Mesenchymal stem cell (in vitro differentiated cells and primary cell): ENCODE data around the gene PIK3C2A.

Source experiments
- DNase-seq: peaks from one replicate; pipeline ENCODE4 v3.0.0-alpha.2; 2013
- H2AFZ ChIP-seq: one replicate; pipeline ENCODE4 v1.6.1; 2013; ENCODE audit warnings: low read depth, mild to moderate bottlenecking, control low read depth, inconsistent platforms, low read length, moderate library complexity
- H2AK5ac ChIP-seq: 2 replicates; pipeline ENCODE4 v1.6.1; 2013; ENCODE audit warnings: low read length, moderate library complexity, mild to moderate bottlenecking, inconsistent platforms; ENCODE audit not compliant: severe bottlenecking
- H2BK120ac ChIP-seq: one replicate; pipeline ENCODE4 v1.6.1; 2013; ENCODE audit warnings: low read depth, mild to moderate bottlenecking, inconsistent platforms, low read length, moderate library complexity
- H2BK12ac ChIP-seq, 2 experiments: one replicate each; pipeline ENCODE4 v1.6.1; 2013; ENCODE audit warnings: inconsistent platforms in 2 of 2, low read length in 2 of 2, mild to moderate bottlenecking in 2 of 2, moderate library complexity in 2 of 2, control low read depth in 1 of 2
- H2BK15ac ChIP-seq: one replicate; pipeline ENCODE4 v1.6.1; 2013; ENCODE audit warnings: mild to moderate bottlenecking, low read depth, inconsistent platforms; ENCODE audit not compliant: poor library complexity, severe bottlenecking
- H2BK5ac ChIP-seq: 2 replicates; pipeline ENCODE4 v1.6.1; 2013; ENCODE audit warnings: low read depth, mild to moderate bottlenecking, low read length, control low read depth, inconsistent platforms; ENCODE audit not compliant: poor library complexity, severe bottlenecking
- H3K14ac ChIP-seq, 2 experiments: one replicate each; pipeline ENCODE4 v1.6.1; 2013; ENCODE audit warnings: inconsistent platforms in 2 of 2, low read length in 2 of 2, control low read depth in 1 of 2, mild to moderate bottlenecking in 1 of 2, moderate library complexity in 1 of 2
- H3K18ac ChIP-seq, 2 experiments: one replicate each; pipeline ENCODE4 v1.6.1; 2013; ENCODE audit warnings: inconsistent platforms in 2 of 2, low read length in 2 of 2, control low read depth in 1 of 2, low read depth in 1 of 2, mild to moderate bottlenecking in 1 of 2
- H3K23ac ChIP-seq, 2 experiments: one replicate each; pipeline ENCODE4 v1.6.1; 2013; ENCODE audit warnings: inconsistent platforms in 2 of 2, low read length in 2 of 2, mild to moderate bottlenecking in 2 of 2, moderate library complexity in 2 of 2, control low read depth in 1 of 2
- H3K27ac ChIP-seq: 2 replicates; pipeline ENCODE4 v1.5.1; 2013; ENCODE audit warnings: mild to moderate bottlenecking, moderate library complexity, low read length, control low read depth, inconsistent platforms; ENCODE audit not compliant: poor library complexity, severe bottlenecking
- H3K27me3 ChIP-seq, 2 experiments: 2 replicates each; pipeline versions ENCODE4 v1.6.1 to v1.7.0; 2013; ENCODE audit warnings: low read length in 2 of 2, mild to moderate bottlenecking in 2 of 2, moderate library complexity in 2 of 2, control low read depth in 1 of 2, inconsistent platforms in 1 of 2; ENCODE audit not compliant: control insufficient read depth in 1 of 2, insufficient read depth in 1 of 2
- H3K36me3 ChIP-seq, 2 experiments: 2 replicates each; pipeline versions ENCODE4 v1.6.1 to v1.7.0; 2013; ENCODE audit warnings: low read length in 2 of 2, control low read depth in 1 of 2, inconsistent platforms in 1 of 2, low read depth in 1 of 2, mild to moderate bottlenecking in 1 of 2; ENCODE audit not compliant: insufficient read depth in 2 of 2, control insufficient read depth in 1 of 2
- H3K4ac ChIP-seq, 2 experiments: one replicate each; pipeline ENCODE4 v1.6.1; 2013; ENCODE audit warnings: inconsistent platforms in 2 of 2, low read length in 2 of 2, mild to moderate bottlenecking in 2 of 2, moderate library complexity in 2 of 2, control low read depth in 1 of 2, low read depth in 1 of 2
- H3K4me1 ChIP-seq: 2 replicates; pipeline ENCODE4 v1.6.1; 2013; ENCODE audit warnings: low read depth, low read length, control low read depth; ENCODE audit not compliant: control insufficient read depth, insufficient read depth
- H3K4me2 ChIP-seq: 2 replicates; pipeline ENCODE4 v1.6.1; 2013; ENCODE audit warnings: low read length, mild to moderate bottlenecking, inconsistent platforms; ENCODE audit not compliant: poor library complexity, severe bottlenecking
- H3K4me3 ChIP-seq, 2 experiments: 2 replicates each; pipeline versions ENCODE4 v1.5.1 to v1.7.0; 2013; ENCODE audit warnings: low read length in 2 of 2, mild to moderate bottlenecking in 2 of 2, control low read depth in 1 of 2, low read depth in 1 of 2; ENCODE audit not compliant: insufficient read depth in 1 of 2
- H3K79me1 ChIP-seq: replicated peaks from 2 replicates; pipeline ENCODE4 v1.6.1; 2013; ENCODE audit warnings: mild to moderate bottlenecking, control low read depth, low read length, inconsistent platforms; ENCODE audit not compliant: poor library complexity, severe bottlenecking
- H3K9ac ChIP-seq: 2 replicates; pipeline ENCODE4 v1.7.0; 2013; ENCODE audit warnings: mild to moderate bottlenecking, low read length, moderate library complexity
- H3K9me3 ChIP-seq: 2 replicates; pipeline ENCODE4 v1.7.0; 2013; ENCODE audit warnings: mild to moderate bottlenecking, low read length; ENCODE audit not compliant: control insufficient read depth
- H4K8ac ChIP-seq: one replicate; pipeline ENCODE4 v1.6.1; 2013; ENCODE audit warnings: inconsistent platforms, mild to moderate bottlenecking, low read length, moderate library complexity
- H4K91ac ChIP-seq: one replicate; pipeline ENCODE4 v1.6.1; 2013; ENCODE audit warnings: mild to moderate bottlenecking, low read length, inconsistent platforms
- WGBS: methylation state at CpG from one replicate; pipeline ENCODE4 v1.1.7; 2013; ENCODE audit warnings: mixed read lengths; 5-methylcytosine and 5-hydroxymethylcytosine counted together

The PIK3C2A gene

DNA sequence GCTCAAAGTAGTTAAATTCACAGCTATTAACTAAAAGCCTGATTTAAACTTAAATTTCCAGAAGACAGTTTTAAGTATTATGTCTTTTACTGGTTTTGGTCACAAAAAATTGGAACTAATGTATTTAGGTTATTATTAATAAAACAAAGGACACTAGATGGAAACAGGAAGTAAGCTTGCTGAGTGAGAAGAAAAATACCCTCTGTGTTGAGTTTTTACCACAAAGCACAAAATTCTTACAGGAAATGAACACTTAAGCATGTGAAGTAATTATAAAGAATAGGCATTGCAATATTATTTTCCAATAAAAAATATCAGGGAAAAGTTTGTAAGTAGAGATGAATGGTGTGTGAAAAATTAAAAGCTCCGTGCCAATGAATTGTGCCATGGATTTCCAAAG lies 46.3 kb downstream of the PIK3C2A start:
- Histone ChIP-seq H4K91ac (no peak overlapping the region), H3K18ac (no peak overlapping the region), H3K4me1 (peaks cover 1% of the 10 kb centered on the region), H3K27me3 (no peaks in the 10 kb centered on the region), H3K4me3 (no peak overlapping the region), H2BK120ac (no peak overlapping the region), H3K36me3 (peaks cover 0 to 7% of the 10 kb centered on the region in 2 experiments), H4K8ac (no peak overlapping the region), H2BK12ac (no peak overlapping the region), H3K9me3 (no peaks in the 10 kb centered on the region), H2AFZ (no peak overlapping the region), H2BK15ac (no peak overlapping the region), H2AK5ac (no peak overlapping the region), H2BK5ac (no peak overlapping the region), H3K79me1 (peaks cover 14% of the 10 kb centered on the region), H3K4me2 (no peak overlapping the region), H3K23ac (no peak overlapping the region), H3K9ac (no peak overlapping the region), H3K27ac (no peak overlapping the region), H3K4ac (no peak overlapping the region), H3K14ac (no peak overlapping the region)
- no peak for DNase-seq
- WGBS = 100% methylated on average over 1 of the region's 1 CpG

DNA sequence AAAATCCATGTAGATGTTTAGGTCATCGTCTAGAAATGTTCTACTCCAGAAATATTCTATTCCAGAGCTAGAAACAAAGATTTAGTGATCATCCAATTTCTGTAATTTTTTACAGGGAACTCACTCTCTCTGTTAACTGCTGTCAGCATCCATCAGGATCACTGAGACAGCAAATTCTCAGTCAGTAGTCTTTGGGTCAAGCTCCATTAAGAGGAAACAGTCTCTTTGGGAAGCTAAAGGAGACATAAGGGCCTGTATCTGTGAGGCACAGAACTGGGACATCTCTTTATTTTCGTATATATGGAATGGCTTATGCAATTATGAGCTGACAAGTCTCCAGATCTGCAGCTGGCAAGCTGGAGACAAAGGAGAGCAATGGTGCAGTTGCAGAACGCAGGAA lies 48.3 kb downstream of the PIK3C2A start:
- Histone ChIP-seq H2BK5ac (no peak overlapping the region), H4K91ac (no peak overlapping the region), H4K8ac (no peak overlapping the region), H3K18ac (no peak overlapping the region), H3K23ac (no peak overlapping the region), H2AK5ac (no peak overlapping the region), H3K4me2 (no peak overlapping the region), H3K4me1 (no peaks in the 10 kb centered on the region), H3K9ac (no peak overlapping the region), H3K9me3 (no peaks in the 10 kb centered on the region), H2BK15ac (no peak overlapping the region), H3K27ac (no peak overlapping the region), H3K4ac (no peak overlapping the region), H2BK12ac (no peak overlapping the region), H3K79me1 (peaks cover 13% of the 10 kb centered on the region), H3K27me3 (no peaks in the 10 kb centered on the region), H2BK120ac (no peak overlapping the region), H3K36me3 (peaks cover 0 to 14% of the 10 kb centered on the region in 2 experiments), H3K4me3 (no peak overlapping the region), H2AFZ (no peak overlapping the region), H3K14ac (no peak overlapping the region)
- 84% methylated on average over 2 of the region's 3 CpGs for WGBS
- no peak for DNase-seq
